HepG2 (cell line): ENCODE data around the gene C5orf15. TPM values are rescaled to one million over a fixed set of nuclear protein-coding genes. Genes with fewer than 3 reads are reported as not detected.

ENCODE experiments used
- ASH2L ChIP-seq: fragments of 300-600, 200-600 bp; sonication (generic); IDR thresholded peaks from 2 replicates; pipeline ENCODE4 v1.7.0; 2017; ENCODE audit warnings: low read depth, mild to moderate bottlenecking, moderate library complexity, mixed read lengths, low read length; ENCODE audit not compliant: insufficient read length
- ATM ChIP-seq: fragments of 450-650 bp; IDR thresholded peaks from 2 replicates; pipeline ENCODE4 v1.7.1; 2017; ENCODE audit warnings: mild to moderate bottlenecking, borderline replicate concordance
- CERS6 ChIP-seq: sonication (generic); formaldehyde crosslinking; IDR thresholded peaks from 2 replicates; pipeline ENCODE4 v1.5.0; 2020; ENCODE audit warnings: missing genetic modification reagents
- DR1 ChIP-seq: sonication (generic); formaldehyde crosslinking; IDR thresholded peaks from 2 replicates; pipeline ENCODE4 v1.8.0; 2021; ENCODE audit warnings: mild to moderate bottlenecking, missing genetic modification reagents, inconsistent platforms
- HIVEP1 ChIP-seq: sonication (generic); formaldehyde crosslinking; IDR thresholded peaks from 2 replicates; pipeline ENCODE4 v1.4.0; 2020; ENCODE audit warnings: mild to moderate bottlenecking, missing genetic modification reagents
- IKZF1 ChIP-seq: fragments of 450-650 bp; IDR thresholded peaks from 2 replicates; pipeline ENCODE4 v1.7.1; 2016
- KAT8 ChIP-seq: IDR thresholded peaks from 2 replicates; pipeline ENCODE4 v1.6.1; 2016; ENCODE audit warnings: missing genetic modification reagents, missing compliant biosample characterization
- KLF15 ChIP-seq: sonication (generic); formaldehyde crosslinking; IDR thresholded peaks from 2 replicates; pipeline ENCODE4 v1.8.1; 2023; ENCODE audit warnings: borderline replicate concordance, mild to moderate bottlenecking, inconsistent platforms, missing genetic modification reagents, mixed read lengths
- MBNL3 ChIP-seq: fragments of 250-450 bp; sonication (Bioruptor Pico); conservative IDR thresholded peaks from 2 replicates; pipeline ENCODE4 v1.8.0; 2022; ENCODE audit warnings: mild to moderate bottlenecking, inconsistent platforms
- MEIS2 ChIP-seq: sonication (generic); formaldehyde crosslinking; IDR thresholded peaks from 2 replicates; pipeline ENCODE4 v1.9.0; 2021; ENCODE audit warnings: mild to moderate bottlenecking, missing genetic modification reagents
- NFATC3 ChIP-seq: sonication (generic); formaldehyde crosslinking; IDR thresholded peaks from 2 replicates; pipeline ENCODE4 v1.5.1; 2020; ENCODE audit warnings: mild to moderate bottlenecking, missing genetic modification reagents
- PITX1 ChIP-seq: sonication (generic); formaldehyde crosslinking; IDR thresholded peaks from 2 replicates; pipeline ENCODE4 v1.5.1; 2020; ENCODE audit warnings: mild to moderate bottlenecking, missing genetic modification reagents
- REXO4 ChIP-seq: sonication (generic); formaldehyde crosslinking; IDR thresholded peaks from 2 replicates; pipeline ENCODE4 v1.8.0; 2022; ENCODE audit warnings: missing genetic modification reagents, mild to moderate bottlenecking, borderline replicate concordance
- SSRP1 ChIP-seq: IDR thresholded peaks from 2 replicates; pipeline ENCODE4 v1.6.1; 2016; ENCODE audit warnings: control low read depth
- STAG1 ChIP-seq: sonication (generic); formaldehyde crosslinking; IDR thresholded peaks from 2 replicates; pipeline ENCODE4 v1.4.0; 2020; ENCODE audit warnings: missing genetic modification reagents
- YEATS2 ChIP-seq: sonication (generic); formaldehyde crosslinking; IDR thresholded peaks from 2 replicates; pipeline ENCODE4 v1.4.0; 2020; ENCODE audit warnings: missing genetic modification reagents, borderline replicate concordance
- ZC3H4 ChIP-seq: sonication (generic); formaldehyde crosslinking; IDR thresholded peaks from 2 replicates; pipeline ENCODE4 v1.4.0; 2020; ENCODE audit warnings: missing genetic modification reagents, borderline replicate concordance
- ZFY ChIP-seq: sonication (generic); formaldehyde crosslinking; IDR thresholded peaks from 2 replicates; pipeline ENCODE4 v1.4.0; 2020; ENCODE audit warnings: missing genetic modification reagents
- ZMYM3 ChIP-seq: sonication (generic); formaldehyde crosslinking; IDR thresholded peaks from 2 replicates; pipeline ENCODE4 v1.5.1; 2020; ENCODE audit warnings: mild to moderate bottlenecking, missing genetic modification reagents
- ZNF124 ChIP-seq: sonication (generic); formaldehyde crosslinking; IDR thresholded peaks from 2 replicates; pipeline ENCODE4 v1.4.0; 2020; ENCODE audit warnings: missing genetic modification reagents
- ZNF430 ChIP-seq: sonication (generic); formaldehyde crosslinking; IDR thresholded peaks from 2 replicates; pipeline ENCODE4 v1.9.0; 2021; ENCODE audit warnings: mild to moderate bottlenecking, missing genetic modification reagents
- ZNF737 ChIP-seq: sonication (generic); formaldehyde crosslinking; IDR thresholded peaks from 2 replicates; pipeline ENCODE4 v1.5.0; 2020; ENCODE audit warnings: missing genetic modification reagents, mild to moderate bottlenecking, borderline replicate concordance
- ZNF788 ChIP-seq: sonication (generic); formaldehyde crosslinking; IDR thresholded peaks from 2 replicates; pipeline ENCODE4 v1.5.0; 2020; ENCODE audit warnings: mild to moderate bottlenecking, missing genetic modification reagents, borderline replicate concordance
- ZNF792 ChIP-seq: IDR thresholded peaks from 2 replicates; pipeline ENCODE4 v1.6.1; 2016
- polyA plus RNA-seq, 8 experiments: library from polyadenylated mRNA; depleted of rRNA in 3 of 8; stranded (reverse) in 7 of 8; unstranded in 1 of 8; fragments of >200 nt; fragmentation: Illumina TruSeq in 4 of 8; extraction: Trizol in 4 of 8; gene quantifications; 2 replicates each; pipeline versions ENCODE4 v1.2.1 to v1.2.3, GENCODE V29; 2011 to 2016; ENCODE audit warnings: low read depth in 4 of 8, missing spikeins in 1 of 8, mixed read lengths in 1 of 8; ENCODE audit not compliant: insufficient read depth in 1 of 8
- total RNA-seq, 5 experiments: library from RNA; depleted of rRNA; stranded (reverse); fragments of >200 nt; fragmentation: Illumina TruSeq; extraction: Trizol; gene quantifications; 2 replicates each; pipeline ENCODE4 v1.2.3, GENCODE V29; 2016; ENCODE audit warnings: low read depth in 1 of 5
- TF ChIP-seq, protein P1 (sequence below): sonication (generic); formaldehyde crosslinking; IDR thresholded peaks from 2 replicates; pipeline ENCODE4 v1.4.0; 2020; ENCODE audit warnings: mild to moderate bottlenecking, missing genetic modification reagents

C5orf15 gene
- total and polyA plus RNA-seq, 2 of the 13 experiments (the other 11 are each of a cell fraction or from before 2014, with no cell fraction given), result 58.5 to 82.7 TPM

DNA sequence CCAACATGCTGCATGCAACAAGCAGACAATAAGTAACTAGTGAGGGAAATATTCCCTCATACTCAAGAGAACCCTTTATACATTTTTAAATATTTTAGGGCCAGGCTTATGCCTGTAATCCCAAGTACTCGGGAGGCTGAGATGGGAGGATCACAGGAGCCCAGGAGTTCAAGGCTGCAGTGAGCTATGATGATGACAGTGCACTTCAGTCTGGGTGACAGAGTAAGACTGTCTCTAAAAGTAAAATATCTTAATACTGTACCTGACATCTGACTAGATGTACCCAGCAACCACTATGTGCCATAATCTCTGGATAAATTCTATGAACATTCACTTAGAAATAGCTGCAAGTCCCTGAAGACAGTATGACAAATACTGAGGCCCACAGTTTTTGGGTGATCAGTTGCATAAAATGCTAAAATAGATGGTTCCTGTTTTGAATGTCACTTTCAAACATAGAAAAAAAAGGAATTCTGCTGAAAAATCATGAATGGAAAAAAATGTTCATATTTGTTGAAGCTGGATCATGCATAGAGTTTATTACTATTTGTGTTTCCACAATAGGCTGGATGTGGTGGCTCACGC is 2.0 kb upstream of the C5orf15 start (continued):
- TF ChIP-seq STAG1 (CRISPR knock-in tag) (no peak), MBNL3 (CRISPR knock-in tag) (no peak), ZNF124 (no peak), YEATS2 (no peak), PITX1 (CRISPR knock-in tag) (0 out of 2 replicates have a peak, but pooled peaks have one; percentile 27), CERS6 (CRISPR knock-in tag) (no peak), ZC3H4 (CRISPR knock-in tag) (no peak), KAT8 (CRISPR knock-in tag) (0 out of 2 replicates have a peak, but pooled peaks have one; percentile 2), SSRP1 (CRISPR knock-in tag) (peak; percentile 78; the same call in 1 of the 2 replicates), ATM (no peak), DR1 (CRISPR knock-in tag) (peak; percentile 2; the same call in 1 of the 2 replicates), ZNF737 (CRISPR knock-in tag) (no peak), KLF15 (CRISPR knock-in tag) (no peak), ZMYM3 (CRISPR knock-in tag) (peak; percentile 54; the same call in 1 of the 2 replicates), ZNF430 (CRISPR knock-in tag) (no peak), IKZF1 (no peak), HIVEP1 (CRISPR knock-in tag) (no peak), MEIS2 (CRISPR knock-in tag) (no peak), ASH2L (peak; percentile 48), NFATC3 (CRISPR knock-in tag) (no peak), ZFY (no peak), ZNF788 (CRISPR knock-in tag) (no peak), ZNF792 (CRISPR knock-in tag) (no peak), REXO4 (no peak)
- TF ChIP-seq, protein P1, sequence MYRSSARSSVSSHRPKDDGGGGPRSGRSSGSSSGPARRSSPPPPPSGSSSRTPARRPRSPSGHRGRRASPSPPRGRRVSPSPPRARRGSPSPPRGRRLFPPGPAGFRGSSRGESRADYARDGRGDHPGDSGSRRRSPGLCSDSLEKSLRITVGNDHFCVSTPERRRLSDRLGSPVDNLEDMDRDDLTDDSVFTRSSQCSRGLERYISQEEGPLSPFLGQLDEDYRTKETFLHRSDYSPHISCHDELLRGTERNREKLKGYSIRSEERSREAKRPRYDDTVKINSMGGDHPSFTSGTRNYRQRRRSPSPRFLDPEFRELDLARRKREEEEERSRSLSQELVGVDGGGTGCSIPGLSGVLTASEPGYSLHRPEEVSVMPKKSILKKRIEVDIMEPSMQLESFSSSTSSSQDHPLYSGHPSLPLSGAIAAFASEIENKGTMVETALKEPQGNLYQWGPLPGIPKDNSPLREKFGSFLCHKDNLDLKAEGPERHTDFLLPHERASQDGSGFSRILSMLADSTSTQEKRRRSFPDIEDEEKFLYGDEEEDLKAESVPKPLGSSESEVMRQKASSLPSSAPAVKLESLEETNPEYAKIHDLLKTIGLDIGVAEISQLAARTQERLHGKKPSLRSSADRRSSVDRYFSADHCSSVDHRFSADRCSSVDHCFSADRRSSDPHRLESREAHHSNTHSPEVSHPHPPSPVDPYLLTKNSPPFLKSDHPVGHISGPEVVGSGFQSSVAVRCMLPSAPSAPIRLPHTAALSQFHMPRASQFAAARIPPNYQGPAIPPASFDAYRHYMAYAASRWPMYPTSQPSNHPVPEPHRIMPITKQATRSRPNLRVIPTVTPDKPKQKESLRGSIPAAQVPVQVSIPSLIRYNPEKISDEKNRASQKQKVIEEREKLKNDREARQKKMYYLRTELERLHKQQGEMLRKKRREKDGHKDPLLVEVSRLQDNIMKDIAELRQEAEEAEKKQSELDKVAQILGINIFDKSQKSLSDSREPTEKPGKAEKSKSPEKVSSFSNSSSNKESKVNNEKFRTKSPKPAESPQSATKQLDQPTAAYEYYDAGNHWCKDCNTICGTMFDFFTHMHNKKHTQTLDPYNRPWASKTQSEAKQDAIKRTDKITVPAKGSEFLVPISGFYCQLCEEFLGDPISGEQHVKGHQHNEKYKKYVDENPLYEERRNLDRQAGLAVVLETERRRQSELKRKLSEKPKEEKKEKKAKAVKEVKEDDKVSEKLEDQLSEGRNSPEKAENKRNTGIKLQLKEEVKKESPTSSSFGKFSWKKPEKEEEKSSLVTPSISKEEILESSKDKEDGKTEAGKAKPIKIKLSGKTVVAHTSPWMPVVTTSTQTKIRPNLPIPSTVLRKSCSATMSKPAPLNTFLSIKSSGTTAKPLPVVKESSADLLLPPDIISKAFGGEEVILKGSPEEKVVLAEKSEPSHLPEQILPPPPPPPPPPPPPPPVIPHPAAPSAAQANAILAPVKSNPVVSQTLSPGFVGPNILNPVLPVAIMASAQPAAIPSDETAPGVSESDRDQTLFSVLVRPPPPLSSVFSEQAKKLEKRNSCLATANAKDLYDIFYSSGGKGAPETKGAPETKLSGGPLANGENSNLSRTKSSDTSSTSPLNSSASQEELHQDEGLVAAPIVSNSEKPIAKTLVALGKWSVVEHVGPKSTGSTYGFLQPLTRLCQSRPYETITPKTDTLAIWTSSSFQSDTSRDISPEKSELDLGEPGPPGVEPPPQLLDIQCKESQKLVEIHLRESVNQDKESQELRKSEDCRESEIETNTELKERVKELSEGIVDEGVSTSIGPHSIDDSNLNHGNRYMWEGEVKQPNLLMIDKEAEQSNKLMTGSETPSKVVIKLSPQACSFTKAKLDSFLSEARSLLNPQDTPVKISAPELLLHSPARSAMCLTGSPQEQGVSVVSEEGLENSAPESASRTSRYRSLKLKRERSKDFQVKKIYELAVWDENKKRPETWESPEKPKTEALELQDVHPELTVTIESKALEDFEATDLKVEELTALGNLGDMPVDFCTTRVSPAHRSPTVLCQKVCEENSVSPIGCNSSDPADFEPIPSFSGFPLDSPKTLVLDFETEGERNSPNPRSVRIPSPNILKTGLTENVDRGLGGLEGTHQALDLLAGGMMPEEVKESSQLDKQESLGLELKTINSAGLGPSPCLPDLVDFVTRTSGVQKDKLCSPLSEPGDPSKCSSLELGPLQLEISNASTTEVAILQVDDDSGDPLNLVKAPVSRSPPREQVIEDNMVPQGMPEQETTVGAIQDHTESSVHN (CRISPR knock-in tag), result no peak
